HG03432 (cell line): ENCODE data around the gene KLF15.
"Not testable (repeated sequence)": the region's sequence is repeated elsewhere in the genome, so short reads cannot be mapped to it uniquely, and the experiment has no call there.

Experiments
- ATAC-seq: cut with Tn5 transposase; IDR thresholded peaks from one replicate; pipeline ENCODE4 v1.9.1; 2021; ENCODE audit warnings: mild to moderate bottlenecking, moderate library complexity; ENCODE audit not compliant: unreplicated experiment

The KLF15 gene

GRCh38 chr3:126348308-126348920, 8.8 kb downstream of the KLF15 start:
- ATAC-seq = no peak

- ATAC-seq = no peak
These were observed 9.6 kb downstream of the KLF15 start for GRCh38 chr3:126347543-126348161.

GRCh38 chr3:126346466-126346865, 10.7 kb downstream of the KLF15 start:
- ATAC-seq = no peak

- ATAC-seq = no peak
These were observed 11.4 kb downstream of the KLF15 start for GRCh38 chr3:126345641-126346460.

GRCh38 chr3:126345231-126345630, 12.0 kb downstream of the KLF15 start:
- no peak for ATAC-seq

- no peak for ATAC-seq
These were observed 12.7 kb downstream of the KLF15 start for GRCh38 chr3:126344380-126345041.

GRCh38 chr3:126343649-126344035, 13.6 kb downstream of the KLF15 start:
- no peak for ATAC-seq

- ATAC-seq = no peak
These were observed 14.1 kb downstream of the KLF15 start for GRCh38 chr3:126342991-126343648.

- ATAC-seq = no peak
These were observed 15.0 kb downstream of the KLF15 start for GRCh38 chr3:126342211-126342610.

GRCh38 chr3:126341755-126342150, 15.5 kb downstream of the KLF15 start:
- no peak for ATAC-seq

GRCh38 chr3:126340943-126341754, 16.1 kb downstream of the KLF15 start:
- ATAC-seq = no peak

GRCh38 chr3:126340596-126340942, 16.6 kb downstream of the KLF15 start:
- no peak for ATAC-seq

- no peak for ATAC-seq
These were observed 17.1 kb downstream of the KLF15 start for GRCh38 chr3:126340081-126340511.

- ATAC-seq = no peak
These were observed 17.7 kb downstream of the KLF15 start for GRCh38 chr3:126339466-126339865.

- no peak for ATAC-seq
These were observed 18.4 kb downstream of the KLF15 start for GRCh38 chr3:126338790-126339288.

GRCh38 chr3:126337980-126338651, 19.1 kb downstream of the KLF15 start:
- no peak for ATAC-seq

- ATAC-seq = not testable (repeated sequence)
These were observed 25.3 kb downstream of the KLF15 start for GRCh38 chr3:126331812-126332336.

GRCh38 chr3:126329927-126330725, 27.1 kb downstream of the KLF15 start:
- ATAC-seq = no peak
